HG03175 (cell line): Measurements from ENCODE around the gene TRIM17.

Source experiments
- ATAC-seq: cut with Tn5 transposase; IDR thresholded peaks from one replicate; pipeline ENCODE4 v1.9.1; 2021; ENCODE audit warnings: mild to moderate bottlenecking, moderate library complexity; ENCODE audit not compliant: unreplicated experiment

The TRIM17 gene

DNA sequence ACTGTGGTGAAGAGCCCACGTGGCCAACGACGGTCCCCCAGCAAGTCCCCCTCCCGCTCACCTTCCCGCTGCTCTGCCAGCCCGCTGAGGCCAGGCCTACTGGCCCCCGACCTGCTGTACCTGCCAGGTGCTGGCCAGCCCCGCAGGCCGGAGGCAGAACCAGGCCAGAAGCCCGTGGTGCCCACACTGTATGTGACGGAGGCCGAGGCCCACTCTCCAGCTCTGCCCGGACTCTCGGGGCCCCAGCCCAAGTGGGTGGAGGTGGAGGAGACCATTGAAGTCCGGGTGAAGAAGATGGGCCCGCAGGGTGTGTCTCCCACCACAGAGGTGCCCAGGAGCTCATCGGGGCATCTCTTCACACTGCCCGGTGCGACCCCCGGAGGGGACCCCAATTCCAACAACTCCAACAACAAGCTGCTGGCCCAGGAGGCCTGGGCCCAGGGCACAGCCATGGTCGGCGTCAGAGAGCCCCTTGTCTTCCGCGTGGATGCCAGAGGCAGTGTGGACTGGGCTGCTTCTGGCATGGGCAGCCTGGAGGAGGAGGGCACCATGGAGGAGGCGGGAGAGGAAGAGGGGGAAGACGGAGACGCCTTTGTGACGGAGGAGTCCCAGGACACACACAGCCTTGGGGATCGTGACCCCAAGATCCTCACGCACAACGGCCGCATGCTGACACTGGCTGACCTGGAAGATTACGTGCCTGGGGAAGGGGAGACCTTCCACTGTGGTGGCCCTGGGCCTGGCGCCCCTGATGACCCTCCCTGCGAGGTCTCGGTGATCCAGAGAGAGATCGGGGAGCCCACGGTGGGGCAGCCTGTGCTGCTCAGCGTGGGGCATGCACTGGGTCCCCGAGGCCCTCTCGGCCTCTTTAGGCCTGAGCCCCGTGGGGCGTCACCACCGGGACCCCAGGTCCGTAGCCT lies 56.8 kb downstream of the TRIM17 start:
- no peak for ATAC-seq

DNA sequence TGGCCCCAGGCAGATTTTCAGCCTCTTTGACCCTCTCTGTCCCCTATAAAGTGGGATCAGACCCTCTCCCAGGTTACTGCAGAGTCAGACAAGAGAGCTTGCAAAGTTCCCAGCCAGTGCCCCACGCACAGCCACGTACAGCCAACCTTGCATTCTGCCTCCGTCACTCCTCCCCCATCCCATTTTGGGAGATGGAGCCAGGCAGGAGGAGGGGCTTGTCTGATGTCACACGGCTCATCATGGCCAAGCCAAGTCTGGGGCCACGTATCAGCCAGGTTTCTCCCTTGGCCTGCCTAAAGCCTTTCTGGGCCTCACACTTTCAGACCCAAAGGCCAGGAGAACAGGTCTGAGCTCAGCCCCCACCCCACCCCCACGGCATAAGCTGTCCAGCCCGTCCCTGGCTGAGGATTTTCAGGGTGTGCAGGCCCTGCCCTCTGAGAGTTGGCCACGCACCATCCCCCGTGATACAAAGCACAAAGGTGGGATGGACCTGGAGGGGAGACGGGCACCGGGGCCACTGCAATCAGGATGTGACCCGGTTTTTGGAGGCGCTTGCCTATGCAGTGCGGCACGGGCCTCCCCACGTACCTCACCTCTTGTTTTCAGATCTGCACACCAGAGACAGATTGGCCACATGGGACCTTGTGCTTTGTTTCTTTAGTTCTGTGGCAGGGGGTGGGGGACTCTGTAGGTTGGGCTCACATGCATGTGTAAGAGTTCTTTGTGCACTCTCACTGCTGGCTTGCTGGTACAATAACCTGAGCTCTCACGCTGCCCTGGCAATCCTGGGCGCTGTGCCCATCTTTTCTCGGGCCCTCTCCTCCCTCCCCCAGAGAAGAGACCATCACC lies 57.7 kb downstream of the TRIM17 start:
- ATAC-seq: no peak

DNA sequence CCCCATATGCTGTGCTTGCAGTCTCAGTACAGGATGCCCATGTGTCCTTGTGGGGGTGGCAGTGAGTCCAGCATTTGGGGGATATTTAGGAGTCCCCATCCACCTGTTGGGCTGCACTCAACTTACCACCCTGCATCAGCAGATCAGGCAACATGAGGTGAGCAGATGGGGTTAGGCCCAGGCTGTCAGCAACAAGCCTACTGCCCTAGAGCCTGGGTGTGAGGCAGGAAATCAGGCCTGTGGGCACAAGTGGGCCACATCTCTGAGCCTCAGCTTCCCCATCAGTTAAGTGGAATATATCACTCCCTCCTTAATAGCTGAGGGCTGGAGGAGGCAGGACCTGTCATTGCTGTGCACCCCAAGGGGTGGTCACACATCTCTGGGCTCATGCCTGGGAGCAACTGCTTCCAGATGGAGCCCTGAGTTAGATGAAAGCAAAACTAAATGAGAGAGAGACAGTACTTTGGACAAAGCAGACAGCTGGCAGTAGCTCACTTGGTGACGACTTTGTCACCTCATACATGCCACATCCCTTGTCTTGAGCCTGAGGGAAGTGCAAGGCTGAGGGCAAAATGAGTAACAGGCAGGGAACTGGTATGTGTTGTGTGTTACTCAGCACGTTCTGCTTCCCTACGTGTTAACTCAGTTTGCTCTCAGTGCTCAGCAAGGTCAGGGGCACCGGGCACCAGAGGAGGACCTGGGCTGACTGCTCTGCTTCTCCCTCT lies 58.5 kb downstream of the TRIM17 start:
- no peak for ATAC-seq
